ENCODE measurements around the gene VCL.

Gene VCL

GRCh38 chr10:74086317-74086716, 88.4 kb downstream of the VCL start:
- no peak overlapping the region for H3K27ac Mint-ChIP-seq
- H3K4me3 Mint-ChIP-seq: no peak overlapping the region
- TF ChIP-seq, protein P1, sequence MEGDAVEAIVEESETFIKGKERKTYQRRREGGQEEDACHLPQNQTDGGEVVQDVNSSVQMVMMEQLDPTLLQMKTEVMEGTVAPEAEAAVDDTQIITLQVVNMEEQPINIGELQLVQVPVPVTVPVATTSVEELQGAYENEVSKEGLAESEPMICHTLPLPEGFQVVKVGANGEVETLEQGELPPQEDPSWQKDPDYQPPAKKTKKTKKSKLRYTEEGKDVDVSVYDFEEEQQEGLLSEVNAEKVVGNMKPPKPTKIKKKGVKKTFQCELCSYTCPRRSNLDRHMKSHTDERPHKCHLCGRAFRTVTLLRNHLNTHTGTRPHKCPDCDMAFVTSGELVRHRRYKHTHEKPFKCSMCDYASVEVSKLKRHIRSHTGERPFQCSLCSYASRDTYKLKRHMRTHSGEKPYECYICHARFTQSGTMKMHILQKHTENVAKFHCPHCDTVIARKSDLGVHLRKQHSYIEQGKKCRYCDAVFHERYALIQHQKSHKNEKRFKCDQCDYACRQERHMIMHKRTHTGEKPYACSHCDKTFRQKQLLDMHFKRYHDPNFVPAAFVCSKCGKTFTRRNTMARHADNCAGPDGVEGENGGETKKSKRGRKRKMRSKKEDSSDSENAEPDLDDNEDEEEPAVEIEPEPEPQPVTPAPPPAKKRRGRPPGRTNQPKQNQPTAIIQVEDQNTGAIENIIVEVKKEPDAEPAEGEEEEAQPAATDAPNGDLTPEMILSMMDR (IDR thresholded peaks at IDR 0.05; ENCODE audit: unreplicated experiment in 3 of 3): no peak
- H3K9me3 Mint-ChIP-seq: no peaks in the 10 kb centered on the region
- H3K4me1 Mint-ChIP-seq: peaks cover 1% of the 10 kb centered on the region
- no peaks in the 10 kb centered on the region for H3K27me3 Mint-ChIP-seq (ENCODE audit: low read depth)
- H3K36me3 Mint-ChIP-seq (ENCODE audit: low read depth): peaks cover 63% of the 10 kb centered on the region

DNA sequence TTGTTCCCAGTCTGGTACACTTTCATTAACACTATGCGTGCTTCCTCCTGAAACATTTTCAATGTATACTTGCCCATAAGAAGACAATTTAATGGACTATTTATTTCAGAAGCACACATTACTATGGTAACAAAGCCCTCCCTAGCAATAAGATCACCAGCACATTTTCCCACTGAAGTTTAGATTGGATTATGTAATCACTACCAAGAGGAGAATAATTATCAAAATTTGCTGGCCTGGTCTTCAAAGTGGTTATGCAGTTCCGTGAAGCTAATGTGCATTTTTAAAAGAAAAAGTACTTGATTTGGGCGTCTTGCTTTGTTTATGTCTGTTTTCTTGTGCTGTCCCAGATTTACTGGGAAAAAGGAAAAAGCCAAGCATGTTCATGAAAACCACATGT, 90.8 kb downstream of the VCL start:
- H3K4me1 Mint-ChIP-seq: no peaks in the 10 kb centered on the region
- TF ChIP-seq, protein P1 (IDR thresholded peaks at IDR 0.05; ENCODE audit: unreplicated experiment in 3 of 3): no peak
- H3K27me3 Mint-ChIP-seq (ENCODE audit: low read depth): no peaks in the 10 kb centered on the region
- peaks cover 58% of the 10 kb centered on the region for H3K36me3 Mint-ChIP-seq (ENCODE audit: low read depth)
- H3K4me3 Mint-ChIP-seq: no peak overlapping the region
- H3K27ac Mint-ChIP-seq: no peak overlapping the region
- no peaks in the 10 kb centered on the region for H3K9me3 Mint-ChIP-seq

DNA sequence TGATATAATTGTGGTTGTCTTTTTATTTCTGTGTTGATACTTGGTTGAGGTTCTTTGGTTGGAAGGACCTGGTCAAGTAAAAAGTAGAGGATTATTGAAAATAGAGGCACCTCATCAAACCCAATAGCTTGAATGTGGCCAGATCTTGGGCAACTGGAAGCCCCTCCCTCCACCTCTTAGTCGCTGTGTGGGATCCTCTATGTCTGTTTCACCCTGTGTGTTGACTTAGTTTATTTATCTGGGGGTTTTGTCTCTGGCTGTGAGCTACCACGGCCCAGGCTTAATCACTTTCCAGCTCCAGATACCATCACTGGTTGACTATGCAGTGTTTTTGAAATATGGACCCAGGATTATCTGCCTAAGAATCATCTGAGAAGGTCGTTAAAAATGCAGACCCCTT, 94.5 kb downstream of the VCL start:
- TF ChIP-seq, protein P1 (IDR thresholded peaks at IDR 0.05; ENCODE audit: unreplicated experiment in 3 of 3): no peak
- Mint-ChIP-seq H3K27ac (no peak overlapping the region), H3K36me3 (ENCODE audit: low read depth) (peaks cover 73% of the 10 kb centered on the region), H3K9me3 (no peaks in the 10 kb centered on the region), H3K4me3 (no peak overlapping the region), H3K27me3 (ENCODE audit: low read depth) (no peaks in the 10 kb centered on the region), H3K4me1 (no peaks in the 10 kb centered on the region)

DNA sequence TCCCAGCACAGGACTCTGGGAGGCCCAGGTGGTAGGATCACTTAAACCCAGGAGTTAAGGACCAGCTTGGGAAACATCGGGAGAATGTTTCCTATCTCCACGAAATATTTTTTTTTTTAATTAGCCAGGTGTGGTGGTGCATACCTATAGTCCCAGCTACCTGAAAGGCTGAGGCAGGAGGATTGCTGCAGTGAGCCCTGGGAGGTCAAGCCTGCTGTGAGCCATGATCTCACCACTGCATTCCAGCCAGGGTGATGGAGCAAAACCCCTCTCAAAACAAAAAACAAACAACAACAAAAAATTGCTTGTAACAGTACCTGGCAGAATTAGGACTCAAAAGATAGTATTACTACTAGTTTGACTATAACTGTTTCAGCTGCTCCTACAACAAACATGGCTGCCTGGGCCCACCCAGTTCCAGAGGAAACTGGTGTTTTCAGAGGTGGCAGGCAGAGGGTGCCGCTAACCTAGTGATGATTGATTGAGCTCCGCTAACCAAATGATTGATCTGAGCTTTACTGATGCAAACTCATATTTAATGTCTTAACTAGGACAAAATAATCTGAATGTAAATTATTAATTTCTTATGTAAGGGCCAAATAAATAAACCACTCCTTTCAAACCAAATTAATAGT, 95.7 kb downstream of the VCL start:
- Mint-ChIP-seq H3K4me1 (no peaks in the 10 kb centered on the region), H3K9me3 (no peaks in the 10 kb centered on the region), H3K4me3 (no peak overlapping the region), H3K27ac (no peak overlapping the region), H3K36me3 (ENCODE audit: low read depth) (peaks cover 77% of the 10 kb centered on the region), H3K27me3 (ENCODE audit: low read depth) (no peaks in the 10 kb centered on the region)
- TF ChIP-seq, protein P1 (IDR thresholded peaks at IDR 0.05; ENCODE audit: unreplicated experiment in 3 of 3): no peak

DNA sequence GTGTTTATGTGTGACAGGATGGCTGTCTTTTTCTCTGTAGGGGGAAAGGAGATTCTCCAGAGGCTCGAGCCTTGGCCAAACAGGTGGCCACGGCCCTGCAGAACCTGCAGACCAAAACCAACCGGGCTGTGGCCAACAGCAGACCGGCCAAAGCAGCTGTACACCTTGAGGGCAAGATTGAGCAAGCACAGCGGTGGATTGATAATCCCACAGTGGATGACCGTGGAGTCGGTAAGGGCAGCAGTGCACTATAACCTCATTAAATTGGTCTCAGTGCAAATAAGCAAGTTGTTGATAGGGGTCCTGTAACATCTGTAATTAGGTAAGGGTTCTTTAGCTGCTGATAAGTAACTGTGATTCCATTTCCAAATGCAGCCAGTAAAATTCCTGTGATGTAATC, 96.3 kb downstream of the VCL start:
- no peaks in the 10 kb centered on the region for H3K9me3 Mint-ChIP-seq
- TF ChIP-seq, protein P1 (IDR thresholded peaks at IDR 0.05; ENCODE audit: unreplicated experiment in 3 of 3): no peak
- no peaks in the 10 kb centered on the region for H3K4me1 Mint-ChIP-seq
- H3K27ac Mint-ChIP-seq: no peak overlapping the region
- H3K4me3 Mint-ChIP-seq: no peak overlapping the region
- H3K27me3 Mint-ChIP-seq (ENCODE audit: low read depth): no peaks in the 10 kb centered on the region
- peaks cover 77% of the 10 kb centered on the region for H3K36me3 Mint-ChIP-seq (ENCODE audit: low read depth)

DNA sequence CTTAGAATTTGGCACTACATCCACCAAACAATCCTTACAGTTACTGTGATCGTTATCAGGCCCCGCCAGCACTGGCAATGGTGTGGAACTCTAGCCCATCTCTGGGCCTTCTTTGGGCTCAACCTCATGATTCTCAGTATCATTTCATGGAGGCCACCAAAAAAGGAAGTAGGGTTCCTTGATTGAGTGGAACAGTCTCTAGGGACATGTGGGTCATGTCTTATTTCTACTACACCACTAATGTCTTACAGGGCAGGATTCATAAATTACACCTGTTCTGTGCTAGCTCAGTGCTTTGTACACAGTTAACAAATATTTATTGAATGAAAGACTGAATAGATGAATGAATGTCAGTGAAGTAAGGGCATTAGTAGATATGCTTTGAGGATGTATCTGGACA, 98.9 kb downstream of the VCL start:
- no peak overlapping the region for H3K4me3 Mint-ChIP-seq
- H3K4me1 Mint-ChIP-seq: no peaks in the 10 kb centered on the region
- no peaks in the 10 kb centered on the region for H3K9me3 Mint-ChIP-seq
- no peaks in the 10 kb centered on the region for H3K27me3 Mint-ChIP-seq (ENCODE audit: low read depth)
- no peak overlapping the region for H3K27ac Mint-ChIP-seq
- peaks cover 77% of the 10 kb centered on the region for H3K36me3 Mint-ChIP-seq (ENCODE audit: low read depth)
- TF ChIP-seq, protein P1 (IDR thresholded peaks at IDR 0.05; ENCODE audit: unreplicated experiment in 3 of 3): no peak
